Thyroid gland (tissue), 4 donors: ENCODE measurements around the gene ARID5A. TPM values are rescaled to one million over a fixed set of nuclear protein-coding genes. Genes with fewer than 3 reads are reported as not detected.

Source experiments
- DNase-seq, 2 donors: peaks; one replicate each; pipeline ENCODE4 v3.0.0-alpha.2; 2019
- H3K27ac ChIP-seq, 3 donors: fragments of 200-600 bp; sonication (generic); 1 replicate in 2 of 3; 2 replicates in 1 of 3; pipeline ENCODE4 v1.5.1; 2016 to 2019; ENCODE audit warnings: mild to moderate bottlenecking in 1 of 3, moderate library complexity in 1 of 3
- H3K27me3 ChIP-seq: fragments of 200-600 bp; sonication (generic); one replicate; pipeline ENCODE4 v1.5.1; 2019
- H3K36me3 ChIP-seq, 2 donors: fragments of 200-600 bp; sonication (generic); one replicate each; pipeline ENCODE4 v1.5.1; 2016 to 2019
- H3K4me1 ChIP-seq, 2 donors: fragments of 200-600 bp; sonication (generic); one replicate each; pipeline ENCODE4 v1.5.1; 2017 to 2019
- H3K4me3 ChIP-seq, 3 donors: fragments of 200-600 bp; sonication (generic); replicated peaks in 1 of 3; 1 replicate in 2 of 3; 2 replicates in 1 of 3; pipeline ENCODE4 v1.5.1; 2016; ENCODE audit warnings: mild to moderate bottlenecking in 1 of 3
- H3K9me3 ChIP-seq: fragments of 200-600 bp; sonication (generic); one replicate; pipeline ENCODE4 v1.5.1; 2017
- POLR2A ChIP-seq, 2 donors: fragments of 450-650 bp; IDR thresholded peaks; one replicate each; pipeline ENCODE4 v1.6.1; 2017; ENCODE audit warnings: antibody characterized with exemption in 2 of 2, mild to moderate bottlenecking in 2 of 2, moderate library complexity in 1 of 2
- WGBS, 2 donors: methylation state at CpG; one replicate each; pipeline ENCODE4 v1.1.5; 2017; 5-methylcytosine and 5-hydroxymethylcytosine counted together
- intact Hi-C: fragments of 100-400 bp; cut with DNase I; formaldehyde crosslinking; loops from one replicate; pipeline ENCODE4 v1.15.1; 2023
- total RNA-seq, 4 donors: library from RNA; depleted of rRNA; stranded (reverse); fragments of >200 nt; gene quantifications; one replicate each; pipeline ENCODE4 v1.2.3, GENCODE V29; 2016
- TF ChIP-seq, protein P1 (sequence below), 6 experiments: fragments of 200-600 bp in 3 of 6; fragments of 450-650 bp in 3 of 6; sonication (generic) in 3 of 6; IDR thresholded peaks; one replicate each; pipeline ENCODE4 v1.5.1; 2016 to 2019; ENCODE audit warnings: antibody characterized with exemption in 6 of 6, mild to moderate bottlenecking in 2 of 6, inconsistent platforms in 1 of 6, moderate library complexity in 1 of 6

The ARID5A gene
- total RNA-seq, 4 donors from 2014 or later: 9.2 to 29.3 (median 20.0) TPM

DNA sequence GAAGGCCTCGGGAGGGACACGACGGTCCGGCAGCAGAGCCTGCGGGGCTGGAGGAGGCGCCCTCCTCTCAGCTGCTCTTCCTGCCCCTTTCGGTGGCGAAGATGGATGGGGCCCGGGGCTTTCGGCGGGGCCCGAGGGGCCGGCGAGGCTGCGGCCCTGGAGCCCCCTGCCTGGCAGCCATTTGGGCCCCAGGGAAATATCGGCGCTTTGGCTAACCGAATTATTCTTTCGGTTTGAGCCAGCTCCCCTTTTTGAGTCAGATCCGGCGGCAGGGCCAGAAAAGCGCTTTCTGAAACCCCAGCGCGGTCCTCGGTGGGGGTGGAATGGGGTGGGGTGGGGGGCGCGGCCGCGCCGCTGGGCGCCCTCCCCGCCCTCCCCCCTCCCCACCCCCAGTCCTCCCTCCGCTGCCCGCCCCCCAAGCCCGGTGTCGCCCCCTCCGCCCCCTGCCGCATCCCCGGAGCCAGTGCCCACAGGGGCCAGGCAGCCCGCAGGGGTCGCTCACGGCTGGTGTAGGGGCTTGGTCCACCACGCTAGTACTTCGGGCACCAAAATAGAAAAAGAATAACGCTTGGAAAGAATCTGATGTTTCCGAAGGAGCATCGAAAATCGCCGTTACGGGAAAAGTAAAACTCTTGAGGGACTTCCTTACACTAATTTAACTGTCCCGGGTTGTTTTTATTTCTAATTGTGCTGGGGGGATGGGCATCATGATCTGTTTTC is 9.1 kb upstream of the ARID5A start:
- Histone ChIP-seq H3K4me1 (peaks cover 8 to 43% of the 10 kb centered on the region in 2 donors), H3K9me3 (no peaks in the 10 kb centered on the region), H3K27ac (peak overlapping the region; percentile 41 to 80 (median 66)), H3K27me3 (no peaks in the 10 kb centered on the region), H3K36me3 (no peaks in the 10 kb centered on the region), H3K4me3 (peak overlapping the region in 2 of 3 donors; percentile 36 to 43)
- peak in 1 of 2 donors; percentile 19 for DNase-seq
- no peak for TF ChIP-seq POLR2A (IDR thresholded peaks at IDR 0.05)
- TF ChIP-seq, protein P1, sequence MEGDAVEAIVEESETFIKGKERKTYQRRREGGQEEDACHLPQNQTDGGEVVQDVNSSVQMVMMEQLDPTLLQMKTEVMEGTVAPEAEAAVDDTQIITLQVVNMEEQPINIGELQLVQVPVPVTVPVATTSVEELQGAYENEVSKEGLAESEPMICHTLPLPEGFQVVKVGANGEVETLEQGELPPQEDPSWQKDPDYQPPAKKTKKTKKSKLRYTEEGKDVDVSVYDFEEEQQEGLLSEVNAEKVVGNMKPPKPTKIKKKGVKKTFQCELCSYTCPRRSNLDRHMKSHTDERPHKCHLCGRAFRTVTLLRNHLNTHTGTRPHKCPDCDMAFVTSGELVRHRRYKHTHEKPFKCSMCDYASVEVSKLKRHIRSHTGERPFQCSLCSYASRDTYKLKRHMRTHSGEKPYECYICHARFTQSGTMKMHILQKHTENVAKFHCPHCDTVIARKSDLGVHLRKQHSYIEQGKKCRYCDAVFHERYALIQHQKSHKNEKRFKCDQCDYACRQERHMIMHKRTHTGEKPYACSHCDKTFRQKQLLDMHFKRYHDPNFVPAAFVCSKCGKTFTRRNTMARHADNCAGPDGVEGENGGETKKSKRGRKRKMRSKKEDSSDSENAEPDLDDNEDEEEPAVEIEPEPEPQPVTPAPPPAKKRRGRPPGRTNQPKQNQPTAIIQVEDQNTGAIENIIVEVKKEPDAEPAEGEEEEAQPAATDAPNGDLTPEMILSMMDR (IDR thresholded peaks at IDR 0.05): peak in 2 of 6 experiments; percentile 13 to 20
- intact Hi-C loops: loop anchor here (10.0 kb wide), 1 partner anchor 277 kb away; no protein-coding TSS in a partner anchor
- WGBS, 2 donors: 3 to 5% methylated on average over 15 to 25 of the region's 51 CpGs

DNA sequence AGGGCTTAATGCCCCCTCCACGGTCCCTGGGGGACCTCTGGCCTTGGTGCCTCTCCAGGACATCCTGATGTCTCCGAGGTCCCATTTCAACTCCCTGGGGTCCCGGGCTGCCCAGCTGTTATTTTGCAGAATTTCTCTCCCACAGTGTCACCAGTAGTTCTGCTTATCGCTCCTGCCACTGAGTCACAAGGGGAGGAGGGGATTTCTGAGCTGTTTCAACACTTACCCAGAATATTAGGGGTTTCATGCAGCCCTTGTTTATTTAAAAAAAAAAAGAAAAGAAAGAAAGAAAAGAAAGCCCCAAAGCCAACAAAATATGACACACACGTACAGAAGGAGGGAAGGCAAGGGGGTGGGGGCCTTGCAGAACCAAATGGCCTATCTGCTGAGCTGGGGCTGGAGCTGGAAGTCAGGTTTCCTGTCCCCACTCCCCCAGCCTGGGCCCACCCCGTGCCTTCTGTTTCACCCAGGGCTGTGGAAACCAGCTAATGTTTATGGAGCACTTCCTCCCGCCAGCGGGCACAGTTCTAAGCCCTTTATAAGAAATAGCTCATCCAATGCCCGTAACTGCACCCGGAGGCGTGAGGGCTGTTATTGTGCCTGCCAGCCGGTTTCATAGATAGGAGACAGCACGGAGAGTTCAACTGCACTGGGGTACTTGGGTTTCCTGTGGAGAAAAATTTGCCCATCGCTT is 8.4 kb upstream of the ARID5A start:
- H3K4me3 ChIP-seq: peak overlapping the region in 1 of 3 donors; percentile 43
- WGBS, 2 donors: 61 to 67% methylated on average over 14 of the region's 14 CpGs
- intact Hi-C loops: loop anchor here (10.0 kb wide), 1 partner anchor 277 kb away; no protein-coding TSS in a partner anchor
- H3K9me3 ChIP-seq: no peaks in the 10 kb centered on the region
- peak overlapping the region; percentile 41 to 80 (median 66) for H3K27ac ChIP-seq
- no peaks in the 10 kb centered on the region for H3K36me3 ChIP-seq
- DNase-seq: peak in 1 of 2 donors; percentile 23
- TF ChIP-seq, protein P1 (IDR thresholded peaks at IDR 0.05): no peak
- TF ChIP-seq POLR2A (IDR thresholded peaks at IDR 0.05): no peak
- H3K27me3 ChIP-seq: no peaks in the 10 kb centered on the region
- H3K4me1 ChIP-seq: peaks cover 15 to 50% of the 10 kb centered on the region in 2 donors

DNA sequence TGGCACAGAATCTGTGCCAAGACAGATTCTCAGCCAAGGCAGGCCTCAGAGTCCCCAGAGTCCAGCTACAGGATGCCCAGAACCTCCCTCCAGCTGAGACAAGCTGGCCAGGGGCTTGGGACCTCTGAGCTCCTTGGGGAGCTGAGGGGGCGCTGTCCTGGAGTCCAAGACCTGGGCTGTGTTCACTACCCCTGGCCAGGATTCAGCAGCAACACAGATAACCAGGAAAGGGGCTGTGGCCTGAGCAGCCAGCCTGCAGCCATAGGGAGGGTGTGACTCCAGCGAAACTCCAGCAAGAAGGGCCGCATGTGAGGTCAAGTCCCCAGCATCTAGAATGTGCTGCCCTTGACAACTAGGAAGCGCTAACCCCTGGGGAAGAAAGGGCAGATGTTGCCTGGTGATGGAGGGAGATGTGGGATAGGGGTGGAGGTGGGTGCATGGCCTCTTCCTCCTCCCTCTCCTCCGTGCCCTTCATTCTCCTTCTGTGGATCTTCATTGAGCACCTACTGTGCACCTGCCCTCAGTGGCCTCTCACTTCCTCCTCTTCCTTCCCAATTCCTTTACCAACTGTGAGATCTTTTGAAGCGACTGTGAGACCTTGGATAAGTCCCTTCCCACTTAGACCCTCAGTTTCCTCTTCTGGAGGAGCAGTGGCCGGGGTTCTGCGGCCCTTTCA is 7.7 kb upstream of the ARID5A start:
- H3K36me3 ChIP-seq: no peaks in the 10 kb centered on the region
- intact Hi-C loops: loop anchor here (10.0 kb wide), 1 partner anchor 276 kb away; no protein-coding TSS in a partner anchor
- H3K27ac ChIP-seq: peak overlapping the region in 2 of 3 donors; percentile 66 to 80
- TF ChIP-seq, protein P1 (IDR thresholded peaks at IDR 0.05): no peak
- no peak for TF ChIP-seq POLR2A (IDR thresholded peaks at IDR 0.05)
- DNase-seq: no peak
- H3K4me3 ChIP-seq: no peak overlapping the region
- peaks cover 22 to 57% of the 10 kb centered on the region in 2 donors for H3K4me1 ChIP-seq
- H3K9me3 ChIP-seq: no peaks in the 10 kb centered on the region
- no peaks in the 10 kb centered on the region for H3K27me3 ChIP-seq
- WGBS, 2 donors: 82 to 90% methylated on average over 8 of the region's 8 CpGs

DNA sequence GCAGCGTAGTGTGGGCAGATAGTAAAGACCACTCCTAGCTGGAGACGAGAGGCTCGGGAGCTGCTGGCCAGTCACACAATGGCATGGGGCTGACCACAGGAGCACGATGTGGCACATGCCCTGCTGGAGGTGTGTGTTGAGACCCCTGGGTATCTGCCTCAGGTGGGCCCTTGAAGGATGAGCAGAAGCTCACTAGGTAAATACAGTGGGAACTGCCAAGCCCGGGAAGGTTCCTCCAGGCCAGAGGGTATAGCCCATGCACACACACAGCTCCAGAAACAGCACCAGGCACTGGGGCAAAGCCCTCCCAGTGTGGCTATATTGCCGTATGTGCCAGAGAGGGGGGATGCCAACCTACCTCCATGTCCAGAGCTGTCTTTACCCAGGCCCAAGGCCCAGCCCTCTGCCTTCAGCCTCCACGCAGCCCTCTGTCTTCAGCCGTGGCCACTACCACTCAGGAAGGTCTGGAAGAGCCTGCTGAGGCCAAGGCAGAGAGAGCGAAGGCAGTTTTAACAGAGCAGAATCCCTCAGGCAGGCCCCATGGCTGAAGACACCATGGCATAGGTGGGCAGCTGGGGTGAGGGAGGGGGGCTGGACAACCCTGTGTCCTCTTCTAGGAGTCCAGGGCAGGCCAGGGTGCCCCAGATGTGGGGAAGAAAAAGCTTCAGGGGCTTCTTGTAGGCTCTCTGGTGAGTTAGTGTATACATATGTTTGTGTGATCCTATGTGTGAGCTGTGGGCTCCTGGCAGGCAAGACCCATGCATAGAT is 7.0 kb upstream of the ARID5A start:
- Histone ChIP-seq H3K27ac (peak overlapping the region in 1 of 3 donors; percentile 66), H3K36me3 (no peaks in the 10 kb centered on the region), H3K4me3 (no peak overlapping the region), H3K27me3 (no peaks in the 10 kb centered on the region), H3K4me1 (peaks cover 29 to 65% of the 10 kb centered on the region in 2 donors), H3K9me3 (no peaks in the 10 kb centered on the region)
- WGBS, 2 donors: 92 to 98% methylated on average over 9 of the region's 9 CpGs
- intact Hi-C loops: loop anchor here (10.0 kb wide), 2 partner anchors 105 to 275 kb away; partner anchors contain the start of gene KANSL3
- TF ChIP-seq POLR2A (IDR thresholded peaks at IDR 0.05): no peak
- TF ChIP-seq, protein P1 (IDR thresholded peaks at IDR 0.05): no peak
- DNase-seq: no peak
